Hematopoietic multipotent progenitor cell treated with erythropoietin and hydrocortisone succinate and interleukin-3 and kit ligand, for 17 days (in vitro differentiated cells): Measurements from ENCODE around the gene PWWP2A.

Source experiments
- DNase-seq: peaks from one replicate; pipeline ENCODE4 v3.0.0-alpha.2; 2015; ENCODE audit warnings: low spot score

The PWWP2A gene

GRCh38 chr5:160133071-160133917, 14.0 kb upstream of the PWWP2A start:
- no peak for DNase-seq

GRCh38 chr5:160129841-160130240, 10.6 kb upstream of the PWWP2A start:
- DNase-seq: no peak

- DNase-seq: no peak
These were observed 9.4 kb upstream of the PWWP2A start for GRCh38 chr5:160128632-160129031.

- no peak for DNase-seq
These were observed 636 bp upstream of the PWWP2A start for GRCh38 chr5:160119905-160120266.

GRCh38 chr5:160118349-160119141, 705 bp downstream of the PWWP2A start:
- DNase-seq: peak; percentile 28

- no peak for DNase-seq
These were observed 2.3 kb downstream of the PWWP2A start for GRCh38 chr5:160116991-160117390.

- no peak for DNase-seq
These were observed 11.1 kb downstream of the PWWP2A start for GRCh38 chr5:160108124-160108523.

- DNase-seq: no peak
These were observed 13.4 kb downstream of the PWWP2A start for GRCh38 chr5:160105686-160106360.

GRCh38 chr5:160097991-160098390, 21.3 kb downstream of the PWWP2A start:
- no peak for DNase-seq

- DNase-seq: no peak
These were observed 23.1 kb downstream of the PWWP2A start for GRCh38 chr5:160096178-160096577.

GRCh38 chr5:160092960-160093707, 26.1 kb downstream of the PWWP2A start:
- no peak for DNase-seq

GRCh38 chr5:160092514-160092913, 26.7 kb downstream of the PWWP2A start:
- DNase-seq: no peak

GRCh38 chr5:160090059-160090458, 29.2 kb downstream of the PWWP2A start:
- no peak for DNase-seq

GRCh38 chr5:160089531-160089930, 29.7 kb downstream of the PWWP2A start:
- no peak for DNase-seq

GRCh38 chr5:160088805-160089204, 30.4 kb downstream of the PWWP2A start:
- DNase-seq: no peak

- DNase-seq: no peak
These were observed 32.1 kb downstream of the PWWP2A start for GRCh38 chr5:160087199-160087598.

- no peak for DNase-seq
These were observed 35.1 kb downstream of the PWWP2A start for GRCh38 chr5:160084144-160084543.

- DNase-seq: no peak
These were observed 35.7 kb downstream of the PWWP2A start for GRCh38 chr5:160083501-160083900.

- no peak for DNase-seq
These were observed 36.4 kb downstream of the PWWP2A start for GRCh38 chr5:160082614-160083500.

- DNase-seq: no peak
These were observed 37.8 kb downstream of the PWWP2A start for GRCh38 chr5:160081495-160081894.

GRCh38 chr5:160079753-160080152, 39.5 kb downstream of the PWWP2A start:
- DNase-seq: no peak
